Measurements from ENCODE around the gene SCYGR2.

DNA sequence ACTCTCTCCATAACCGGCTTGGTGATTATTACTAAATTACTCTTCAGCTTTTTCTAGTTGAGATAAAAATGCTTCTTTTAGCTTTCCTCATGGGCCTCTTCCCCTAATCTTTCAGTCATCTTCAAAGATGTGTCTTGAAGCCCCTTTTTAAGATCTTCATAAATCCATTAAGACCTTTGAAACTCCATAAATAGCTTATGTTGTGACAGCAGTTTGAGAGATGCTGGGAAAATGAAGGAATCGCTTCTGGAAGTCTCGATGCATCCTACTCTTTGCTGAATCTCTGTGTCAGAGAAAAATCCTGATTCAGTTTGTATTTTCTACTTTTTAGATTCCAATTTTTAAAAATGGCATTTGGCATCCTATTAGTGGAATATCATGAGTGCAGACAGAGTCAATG is 31.6 kb downstream of the SCYGR2 start:
- TF ChIP-seq, protein P1, sequence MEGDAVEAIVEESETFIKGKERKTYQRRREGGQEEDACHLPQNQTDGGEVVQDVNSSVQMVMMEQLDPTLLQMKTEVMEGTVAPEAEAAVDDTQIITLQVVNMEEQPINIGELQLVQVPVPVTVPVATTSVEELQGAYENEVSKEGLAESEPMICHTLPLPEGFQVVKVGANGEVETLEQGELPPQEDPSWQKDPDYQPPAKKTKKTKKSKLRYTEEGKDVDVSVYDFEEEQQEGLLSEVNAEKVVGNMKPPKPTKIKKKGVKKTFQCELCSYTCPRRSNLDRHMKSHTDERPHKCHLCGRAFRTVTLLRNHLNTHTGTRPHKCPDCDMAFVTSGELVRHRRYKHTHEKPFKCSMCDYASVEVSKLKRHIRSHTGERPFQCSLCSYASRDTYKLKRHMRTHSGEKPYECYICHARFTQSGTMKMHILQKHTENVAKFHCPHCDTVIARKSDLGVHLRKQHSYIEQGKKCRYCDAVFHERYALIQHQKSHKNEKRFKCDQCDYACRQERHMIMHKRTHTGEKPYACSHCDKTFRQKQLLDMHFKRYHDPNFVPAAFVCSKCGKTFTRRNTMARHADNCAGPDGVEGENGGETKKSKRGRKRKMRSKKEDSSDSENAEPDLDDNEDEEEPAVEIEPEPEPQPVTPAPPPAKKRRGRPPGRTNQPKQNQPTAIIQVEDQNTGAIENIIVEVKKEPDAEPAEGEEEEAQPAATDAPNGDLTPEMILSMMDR (IDR thresholded peaks at IDR 0.05), result no peak
- no peak for TF ChIP-seq POLR2AphosphoS5 (IDR thresholded peaks at IDR 0.05)

Measured in prostate gland (tissue), 2 donors.